NCI-H187 (cell line): ENCODE data around the gene FAM171A1.
"Not testable (repeated sequence)": the region's sequence is repeated elsewhere in the genome, so short reads cannot be mapped to it uniquely, and the experiment has no call there.

Experiments
- DNase-seq, 2 experiments: peaks; one replicate each; lab custom pipeline; 2025; lab: John Stamatoyannopoulos, UW

FAM171A1 gene

GRCh38 chr10:15280974-15281373 lies 90.1 kb downstream of the FAM171A1 start:
- DNase-seq: no peak

GRCh38 chr10:15280462-15280861 lies 90.6 kb downstream of the FAM171A1 start:
- no peak for DNase-seq

- no peak for DNase-seq
Observed at GRCh38 chr10:15279236-15279635, 91.9 kb downstream of the FAM171A1 start.

GRCh38 chr10:15278786-15279185 lies 92.3 kb downstream of the FAM171A1 start:
- no peak for DNase-seq

GRCh38 chr10:15276039-15276438 lies 95.0 kb downstream of the FAM171A1 start:
- not testable (repeated sequence) for DNase-seq

- DNase-seq: not testable (repeated sequence)
Observed at GRCh38 chr10:15269838-15270237, 101.3 kb downstream of the FAM171A1 start.

- DNase-seq: no peak
Observed at GRCh38 chr10:15267496-15267895, 103.6 kb downstream of the FAM171A1 start.

GRCh38 chr10:15266117-15266516 lies 105.0 kb downstream of the FAM171A1 start:
- DNase-seq: no peak

GRCh38 chr10:15265558-15265957 lies 105.5 kb downstream of the FAM171A1 start:
- no peak for DNase-seq

GRCh38 chr10:15265056-15265455 lies 106.0 kb downstream of the FAM171A1 start:
- no peak for DNase-seq

GRCh38 chr10:15263657-15264323 lies 107.3 kb downstream of the FAM171A1 start:
- no peak for DNase-seq

- no peak for DNase-seq
Observed at GRCh38 chr10:15262036-15262713, 108.9 kb downstream of the FAM171A1 start.

GRCh38 chr10:15259136-15259535 lies 112.0 kb downstream of the FAM171A1 start:
- no peak for DNase-seq

GRCh38 chr10:15258255-15258654 lies 112.8 kb downstream of the FAM171A1 start:
- no peak for DNase-seq

- DNase-seq: no peak
Observed at GRCh38 chr10:15255961-15256360, 115.1 kb downstream of the FAM171A1 start.

- peak in 1 of 2 experiments; percentile 18 for DNase-seq
Observed at GRCh38 chr10:15254808-15255648, 116.1 kb downstream of the FAM171A1 start.

GRCh38 chr10:15253951-15254807 lies 116.9 kb downstream of the FAM171A1 start:
- DNase-seq: no peak

- no peak for DNase-seq
Observed at GRCh38 chr10:15252396-15252795, 118.7 kb downstream of the FAM171A1 start.

- DNase-seq: no peak
Observed at GRCh38 chr10:15251791-15252380, 119.2 kb downstream of the FAM171A1 start.

- no peak for DNase-seq
Observed at GRCh38 chr10:15245530-15245929, 125.6 kb downstream of the FAM171A1 start.

GRCh38 chr10:15244635-15245197 lies 126.4 kb downstream of the FAM171A1 start:
- DNase-seq: no peak
